ENCODE results near the gene HERC5.
A peak's percentile ranks its signal among the peaks of the same experiment; 100 is the strongest.

The HERC5 gene

GRCh38 chr4:88456670-88457306 is at the start of gene HERC5:
TSS of gene HERC5 (plus strand) at chr4:88457119. CDS start at chr4:88457270, 151 bp downstream.
- Histone ChIP-seq H3K36me3 (ENCODE audit: insufficient read depth, insufficient read length, low read length) (peaks cover under 1% of the 10 kb centered on the region), H3K4me1 (ENCODE audit: insufficient read depth, insufficient read length) (no peaks in the 10 kb centered on the region), H3K4me3 (ENCODE audit: insufficient read length, low read depth) (peak within 1 kb of the TSS; percentile 61), H3K9ac (ENCODE audit: insufficient read length, low read depth) (peak within 1 kb of the TSS; percentile 72), H3K27me3 (ENCODE audit: insufficient read depth, insufficient read length) (peaks cover 21% of the 10 kb centered on the region), H3K9me3 (ENCODE audit: insufficient read depth, low read length) (peaks cover 8% of the 10 kb centered on the region; the same call in 1 of the 2 replicates)
- DNase-seq (ENCODE audit: low read depth, low spot score) = peak; percentile 74
- TF ChIP-seq ZNF274 (IDR thresholded peaks at IDR 0.05; ENCODE audit: low read depth, low read length) (no peak), YY1 (IDR thresholded peaks at IDR 0.05; ENCODE audit: insufficient read depth, insufficient read length) (peak; percentile 38)

GRCh38 chr4:88409206-88409605 is 47.7 kb upstream of the HERC5 start:
- Histone ChIP-seq H3K9me3 (ENCODE audit: insufficient read depth, low read length) (no peaks in the 10 kb centered on the region), H3K4me1 (ENCODE audit: insufficient read depth, insufficient read length) (no peaks in the 10 kb centered on the region), H3K36me3 (ENCODE audit: insufficient read depth, insufficient read length, low read length) (no peaks in the 10 kb centered on the region), H3K27me3 (ENCODE audit: insufficient read depth, insufficient read length) (no peaks in the 10 kb centered on the region), H3K9ac (ENCODE audit: insufficient read length, low read depth) (no peak overlapping the region), H3K4me3 (ENCODE audit: insufficient read length, low read depth) (no peak overlapping the region)
- TF ChIP-seq ZNF274 (IDR thresholded peaks at IDR 0.05; ENCODE audit: low read depth, low read length) (no peak), SUZ12 (IDR thresholded peaks at IDR 0.05; ENCODE audit: extremely low read depth, insufficient read depth, insufficient read length) (no peak), YY1 (IDR thresholded peaks at IDR 0.05; ENCODE audit: insufficient read depth, insufficient read length) (no peak)
- DNase-seq (ENCODE audit: low read depth, low spot score) = no peak

DNA sequence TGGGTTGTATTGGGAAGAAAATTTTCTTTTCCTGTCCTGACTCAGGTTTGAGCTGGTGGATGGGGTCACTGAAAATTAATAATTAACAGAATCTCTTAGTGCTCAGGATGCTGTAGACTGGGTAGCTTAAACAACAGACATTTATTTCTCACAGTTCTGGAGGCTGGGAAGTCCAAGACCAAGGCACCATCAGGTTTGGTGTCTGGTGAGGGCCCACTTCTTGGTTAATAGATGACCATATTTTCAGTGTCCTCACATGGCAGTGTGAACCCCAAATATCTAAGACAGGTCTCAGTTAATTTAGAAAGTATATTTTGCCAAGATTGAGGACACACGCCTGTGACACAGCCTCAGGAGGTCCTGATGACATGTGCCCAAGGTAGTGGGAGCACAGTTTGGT is 47.1 kb upstream of the HERC5 start:
- no peaks in the 10 kb centered on the region for H3K27me3 ChIP-seq (ENCODE audit: insufficient read depth, insufficient read length)
- DNase-seq (ENCODE audit: low read depth, low spot score) = no peak
- no peak overlapping the region for H3K9ac ChIP-seq (ENCODE audit: insufficient read length, low read depth)
- H3K4me1 ChIP-seq (ENCODE audit: insufficient read depth, insufficient read length) = no peaks in the 10 kb centered on the region
- no peak overlapping the region for H3K4me3 ChIP-seq (ENCODE audit: insufficient read length, low read depth)
- H3K9me3 ChIP-seq (ENCODE audit: insufficient read depth, low read length) = no peaks in the 10 kb centered on the region
- no peak for TF ChIP-seq ZNF274 (IDR thresholded peaks at IDR 0.05; ENCODE audit: low read depth, low read length)
- no peak for TF ChIP-seq SUZ12 (IDR thresholded peaks at IDR 0.05; ENCODE audit: extremely low read depth, insufficient read depth, insufficient read length)
- no peak for TF ChIP-seq YY1 (IDR thresholded peaks at IDR 0.05; ENCODE audit: insufficient read depth, insufficient read length)
- no peaks in the 10 kb centered on the region for H3K36me3 ChIP-seq (ENCODE audit: insufficient read depth, insufficient read length, low read length)

GRCh38 chr4:88411491-88412096 is 45.3 kb upstream of the HERC5 start:
- Histone ChIP-seq H3K4me1 (ENCODE audit: insufficient read depth, insufficient read length) (no peaks in the 10 kb centered on the region), H3K9me3 (ENCODE audit: insufficient read depth, low read length) (no peaks in the 10 kb centered on the region), H3K36me3 (ENCODE audit: insufficient read depth, insufficient read length, low read length) (peaks cover 6% of the 10 kb centered on the region), H3K9ac (ENCODE audit: insufficient read length, low read depth) (no peak overlapping the region), H3K27me3 (ENCODE audit: insufficient read depth, insufficient read length) (no peaks in the 10 kb centered on the region), H3K4me3 (ENCODE audit: insufficient read length, low read depth) (no peak overlapping the region)
- no peak for DNase-seq (ENCODE audit: low read depth, low spot score)
- TF ChIP-seq ZNF274 (IDR thresholded peaks at IDR 0.05; ENCODE audit: low read depth, low read length) (no peak), SUZ12 (IDR thresholded peaks at IDR 0.05; ENCODE audit: extremely low read depth, insufficient read depth, insufficient read length) (no peak), YY1 (IDR thresholded peaks at IDR 0.05; ENCODE audit: insufficient read depth, insufficient read length) (no peak)

GRCh38 chr4:88413801-88414200 is 43.1 kb upstream of the HERC5 start:
- Histone ChIP-seq H3K27me3 (ENCODE audit: insufficient read depth, insufficient read length) (no peaks in the 10 kb centered on the region), H3K9ac (ENCODE audit: insufficient read length, low read depth) (no peak overlapping the region), H3K4me1 (ENCODE audit: insufficient read depth, insufficient read length) (no peaks in the 10 kb centered on the region), H3K36me3 (ENCODE audit: insufficient read depth, insufficient read length, low read length) (peaks cover 6% of the 10 kb centered on the region), H3K9me3 (ENCODE audit: insufficient read depth, low read length) (no peaks in the 10 kb centered on the region), H3K4me3 (ENCODE audit: insufficient read length, low read depth) (no peak overlapping the region)
- DNase-seq (ENCODE audit: low read depth, low spot score) = no peak
- TF ChIP-seq SUZ12 (IDR thresholded peaks at IDR 0.05; ENCODE audit: extremely low read depth, insufficient read depth, insufficient read length) = no peak
- no peak for TF ChIP-seq YY1 (IDR thresholded peaks at IDR 0.05; ENCODE audit: insufficient read depth, insufficient read length)
- no peak for TF ChIP-seq ZNF274 (IDR thresholded peaks at IDR 0.05; ENCODE audit: low read depth, low read length)

DNA sequence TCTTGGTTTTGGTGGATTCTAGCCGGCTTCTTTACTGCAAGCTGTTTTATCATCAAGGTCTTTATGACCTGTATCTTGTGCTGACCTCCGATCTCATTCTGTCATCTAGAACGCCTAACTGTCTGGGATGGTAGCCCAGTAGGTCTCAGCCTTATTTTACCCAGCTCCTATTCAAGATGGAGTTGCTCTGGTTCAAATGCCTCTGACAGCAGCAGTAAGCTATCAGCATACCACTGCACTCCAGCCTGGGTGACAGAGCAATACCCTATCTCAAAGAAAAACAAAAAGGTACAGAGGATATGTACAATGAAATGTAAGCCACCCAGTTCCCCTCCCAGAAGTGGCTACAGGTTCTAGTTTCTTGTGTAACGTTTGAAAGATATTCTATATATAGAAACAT is 42.2 kb upstream of the HERC5 start:
- Histone ChIP-seq H3K27me3 (ENCODE audit: insufficient read depth, insufficient read length) (no peaks in the 10 kb centered on the region), H3K36me3 (ENCODE audit: insufficient read depth, insufficient read length, low read length) (peaks cover 6% of the 10 kb centered on the region), H3K9ac (ENCODE audit: insufficient read length, low read depth) (no peak overlapping the region), H3K9me3 (ENCODE audit: insufficient read depth, low read length) (no peaks in the 10 kb centered on the region), H3K4me1 (ENCODE audit: insufficient read depth, insufficient read length) (no peaks in the 10 kb centered on the region), H3K4me3 (ENCODE audit: insufficient read length, low read depth) (no peak overlapping the region)
- DNase-seq (ENCODE audit: low read depth, low spot score) = no peak
- TF ChIP-seq YY1 (IDR thresholded peaks at IDR 0.05; ENCODE audit: insufficient read depth, insufficient read length) (no peak), ZNF274 (IDR thresholded peaks at IDR 0.05; ENCODE audit: low read depth, low read length) (no peak), SUZ12 (IDR thresholded peaks at IDR 0.05; ENCODE audit: extremely low read depth, insufficient read depth, insufficient read length) (no peak)

DNA sequence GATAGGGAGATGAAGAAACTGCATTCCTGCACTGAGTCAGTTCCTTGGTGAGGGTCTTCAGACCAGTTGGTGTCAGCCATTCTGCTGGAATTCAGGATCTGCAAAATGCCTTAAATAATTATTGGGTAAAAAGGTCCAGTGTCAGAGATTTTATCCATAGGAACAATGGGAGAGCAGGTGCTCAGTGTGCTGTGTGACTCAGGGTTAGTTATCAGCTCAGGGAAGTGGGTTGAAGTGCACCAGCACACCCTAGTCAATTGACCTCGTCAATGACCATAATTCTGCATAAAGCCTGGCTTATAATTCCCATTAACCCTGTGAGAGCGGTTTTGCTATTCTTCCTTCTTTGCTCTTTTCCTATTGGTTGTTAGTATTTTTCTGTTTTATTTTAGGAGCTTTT is 40.9 kb upstream of the HERC5 start:
- no peak overlapping the region for H3K4me3 ChIP-seq (ENCODE audit: insufficient read length, low read depth)
- no peaks in the 10 kb centered on the region for H3K9me3 ChIP-seq (ENCODE audit: insufficient read depth, low read length)
- H3K27me3 ChIP-seq (ENCODE audit: insufficient read depth, insufficient read length) = no peaks in the 10 kb centered on the region
- peaks cover 6% of the 10 kb centered on the region for H3K36me3 ChIP-seq (ENCODE audit: insufficient read depth, insufficient read length, low read length)
- no peaks in the 10 kb centered on the region for H3K4me1 ChIP-seq (ENCODE audit: insufficient read depth, insufficient read length)
- H3K9ac ChIP-seq (ENCODE audit: insufficient read length, low read depth) = no peak overlapping the region
- DNase-seq (ENCODE audit: low read depth, low spot score) = no peak
- TF ChIP-seq SUZ12 (IDR thresholded peaks at IDR 0.05; ENCODE audit: extremely low read depth, insufficient read depth, insufficient read length) (no peak), ZNF274 (IDR thresholded peaks at IDR 0.05; ENCODE audit: low read depth, low read length) (no peak), YY1 (IDR thresholded peaks at IDR 0.05; ENCODE audit: insufficient read depth, insufficient read length) (no peak)

All from NT2/D1 (cell line).